Measurements from ENCODE around the gene MMP12.

The MMP12 gene

DNA sequence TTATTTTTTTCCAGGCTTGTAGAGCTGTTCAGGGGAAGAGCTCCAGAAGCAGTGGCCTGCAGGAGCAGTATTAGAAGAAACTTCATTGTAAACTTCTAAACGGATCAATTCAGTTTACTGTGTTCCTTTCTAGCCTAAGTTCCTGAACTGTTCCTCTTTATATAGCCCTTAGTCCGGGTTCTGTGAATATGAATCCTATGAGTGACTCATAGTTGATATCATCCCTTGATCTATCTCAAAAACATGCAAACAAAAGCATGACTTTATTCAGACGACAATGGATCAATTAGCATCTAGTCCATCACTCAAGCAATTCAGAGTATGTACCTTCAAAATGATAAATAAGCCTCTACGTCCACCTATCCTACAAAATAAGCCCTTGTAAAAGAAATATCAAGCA is at the start of gene MMP12:
Gene MMP12 (minus strand): TSS at position 131 of the 400 bp plus-strand sequence. CDS start 45 bp downstream, at position 86.
- Histone ChIP-seq H3K4me3 (no peak within 1 kb of the TSS), H3K27ac (no peak within 1 kb of the TSS)
- no peak for DNase-seq (ENCODE audit: low spot score)
- TF ChIP-seq, protein P1, sequence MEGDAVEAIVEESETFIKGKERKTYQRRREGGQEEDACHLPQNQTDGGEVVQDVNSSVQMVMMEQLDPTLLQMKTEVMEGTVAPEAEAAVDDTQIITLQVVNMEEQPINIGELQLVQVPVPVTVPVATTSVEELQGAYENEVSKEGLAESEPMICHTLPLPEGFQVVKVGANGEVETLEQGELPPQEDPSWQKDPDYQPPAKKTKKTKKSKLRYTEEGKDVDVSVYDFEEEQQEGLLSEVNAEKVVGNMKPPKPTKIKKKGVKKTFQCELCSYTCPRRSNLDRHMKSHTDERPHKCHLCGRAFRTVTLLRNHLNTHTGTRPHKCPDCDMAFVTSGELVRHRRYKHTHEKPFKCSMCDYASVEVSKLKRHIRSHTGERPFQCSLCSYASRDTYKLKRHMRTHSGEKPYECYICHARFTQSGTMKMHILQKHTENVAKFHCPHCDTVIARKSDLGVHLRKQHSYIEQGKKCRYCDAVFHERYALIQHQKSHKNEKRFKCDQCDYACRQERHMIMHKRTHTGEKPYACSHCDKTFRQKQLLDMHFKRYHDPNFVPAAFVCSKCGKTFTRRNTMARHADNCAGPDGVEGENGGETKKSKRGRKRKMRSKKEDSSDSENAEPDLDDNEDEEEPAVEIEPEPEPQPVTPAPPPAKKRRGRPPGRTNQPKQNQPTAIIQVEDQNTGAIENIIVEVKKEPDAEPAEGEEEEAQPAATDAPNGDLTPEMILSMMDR (IDR thresholded peaks at IDR 0.05) = no peak

DNA sequence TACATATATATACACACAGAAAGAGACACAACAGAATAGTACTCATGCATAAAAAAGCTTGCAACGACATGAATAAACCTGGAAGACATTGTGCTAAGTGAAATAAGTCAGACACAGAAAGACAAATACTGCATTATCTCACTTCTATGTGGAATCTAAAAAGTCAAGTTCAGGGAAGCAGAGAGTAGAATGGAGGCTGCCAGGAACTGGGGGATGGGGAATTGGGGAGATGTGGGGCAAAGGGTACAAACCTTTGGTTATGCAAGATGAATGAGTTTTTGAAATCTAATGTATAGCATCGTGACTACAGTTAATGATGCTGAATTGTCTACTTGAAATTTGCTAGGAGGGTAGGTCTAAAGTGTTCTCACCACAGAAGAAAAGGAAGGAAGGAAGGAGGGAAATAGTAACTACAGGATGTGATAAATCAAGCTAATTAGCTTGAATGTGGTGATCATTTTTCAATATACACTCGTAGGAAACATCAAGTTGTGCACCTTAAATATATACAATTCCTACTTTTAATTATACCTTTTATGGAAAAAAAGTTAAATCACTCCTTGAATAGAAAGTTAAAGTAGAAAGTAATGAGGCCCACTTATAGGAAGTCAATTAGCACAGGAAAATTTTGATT is 46.9 kb upstream of the MMP12 start:
- DNase-seq (ENCODE audit: low spot score) = no peak
- Histone ChIP-seq H3K27ac (no peak overlapping the region), H3K4me3 (no peak overlapping the region)
- TF ChIP-seq, protein P1 (IDR thresholded peaks at IDR 0.05) = no peak

DNA sequence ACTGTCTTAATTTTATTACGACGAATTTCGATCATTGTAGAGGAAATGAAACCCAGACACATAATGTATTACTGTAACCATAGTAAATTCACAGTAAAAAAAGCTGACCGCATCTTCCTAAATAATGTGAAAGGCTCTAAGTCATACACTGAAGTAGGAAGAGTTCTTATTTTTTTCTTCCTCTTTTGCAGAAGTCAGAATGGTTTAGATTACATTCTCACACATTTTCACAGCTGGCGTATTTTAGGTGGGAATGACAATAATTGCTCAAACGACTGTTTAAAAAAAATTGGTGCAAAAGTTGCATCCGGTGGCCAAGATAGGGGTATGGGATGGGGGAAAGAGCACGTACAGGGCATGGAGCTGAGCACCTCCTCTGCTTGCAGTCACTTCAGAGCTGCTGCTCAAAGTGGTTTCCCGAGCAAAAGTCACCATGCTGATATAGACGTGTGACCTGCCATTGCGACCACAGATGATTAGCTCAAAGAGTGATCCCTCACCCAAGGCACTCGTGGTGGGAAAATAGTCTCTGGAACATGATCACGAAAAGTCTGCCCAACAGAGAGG is 45.4 kb upstream of the MMP12 start:
- Histone ChIP-seq H3K4me3 (no peak overlapping the region), H3K27ac (no peak overlapping the region)
- DNase-seq (ENCODE audit: low spot score) = no peak
- TF ChIP-seq, protein P1 (IDR thresholded peaks at IDR 0.05) = no peak

DNA sequence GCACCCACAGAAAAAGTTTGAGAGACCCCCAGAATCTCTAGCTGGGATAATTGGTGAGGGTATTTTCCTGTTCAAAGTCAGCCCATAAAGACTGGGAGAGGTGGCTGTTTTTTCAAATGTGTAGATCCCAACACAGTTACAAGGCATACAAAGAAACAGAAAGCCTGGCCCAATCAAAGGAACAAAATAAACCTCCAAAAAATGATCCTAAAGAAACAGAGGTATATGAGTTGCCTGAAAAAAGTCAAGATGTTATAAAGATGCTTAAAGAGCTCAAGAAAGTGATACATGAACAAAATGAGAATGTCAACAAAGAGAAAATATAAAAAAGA is 40.2 kb upstream of the MMP12 start:
- H3K27ac ChIP-seq = no peak overlapping the region
- TF ChIP-seq, protein P1 (IDR thresholded peaks at IDR 0.05) = no peak
- no peak overlapping the region for H3K4me3 ChIP-seq
- DNase-seq (ENCODE audit: low spot score) = no peak

DNA sequence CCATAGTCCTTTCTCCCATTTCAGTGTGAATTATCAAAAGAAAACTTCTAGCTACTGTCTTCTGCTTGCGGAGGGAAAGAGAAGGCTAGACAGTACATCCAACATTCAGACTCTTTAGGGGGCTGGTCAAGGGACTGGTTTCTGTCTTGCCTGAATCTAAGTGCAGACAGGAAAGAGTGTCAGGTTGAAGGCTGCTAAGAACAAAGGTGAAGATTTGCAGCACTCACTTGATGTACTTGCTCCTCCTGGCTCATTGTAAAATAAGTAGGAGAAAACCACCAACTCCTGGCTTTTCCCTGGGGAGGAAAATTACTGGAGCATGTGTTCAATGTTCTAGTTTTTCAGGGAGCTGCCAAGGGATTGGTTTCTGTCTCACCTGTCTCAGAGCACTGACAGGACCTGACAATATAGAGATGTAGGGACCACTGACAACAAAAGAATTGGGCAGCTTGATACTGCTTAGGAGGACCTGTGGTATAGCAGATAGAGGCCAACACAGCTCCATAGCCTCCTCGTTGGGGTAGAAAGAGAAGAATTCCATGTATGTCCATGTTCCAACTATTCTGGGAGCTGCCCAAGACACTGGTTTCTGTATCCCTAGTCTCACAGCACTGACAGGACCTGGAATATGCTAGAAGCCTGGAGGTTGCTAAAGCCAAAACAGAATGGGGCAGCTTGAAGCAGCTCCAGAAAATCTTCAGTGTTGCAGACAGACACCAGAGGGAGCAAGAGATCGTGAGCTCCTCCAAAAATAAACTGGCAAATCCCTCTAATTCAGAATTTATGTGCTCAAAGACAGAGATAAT is 39.7 kb upstream of the MMP12 start:
- Histone ChIP-seq H3K4me3 (no peak overlapping the region), H3K27ac (no peak overlapping the region)
- TF ChIP-seq, protein P1 (IDR thresholded peaks at IDR 0.05) = peak; percentile 22
- no peak for DNase-seq (ENCODE audit: low spot score)

DNA sequence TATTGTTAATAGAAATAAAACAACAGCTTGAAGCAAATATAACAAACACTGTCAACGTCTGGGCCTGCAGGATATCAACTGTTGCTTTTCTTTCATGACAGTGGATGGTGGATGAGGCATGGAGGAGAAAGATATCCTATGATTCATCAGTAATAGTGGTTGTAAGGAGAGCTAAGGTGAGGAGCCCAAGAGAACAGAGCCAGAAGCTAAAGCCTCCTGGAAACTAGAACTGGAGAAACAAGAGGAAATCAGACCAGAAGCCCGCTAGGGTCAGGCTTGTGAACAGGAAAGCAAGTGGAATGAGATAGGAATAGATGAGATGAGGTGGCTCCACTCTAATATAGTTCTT is 37.7 kb upstream of the MMP12 start:
- Histone ChIP-seq H3K4me3 (no peak overlapping the region), H3K27ac (no peak overlapping the region)
- TF ChIP-seq, protein P1 (IDR thresholded peaks at IDR 0.05) = no peak
- no peak for DNase-seq (ENCODE audit: low spot score)

Data from coronary artery (tissue), 2 donors.